Left lung (tissue), 10 donors: Measurements from ENCODE around the gene CDH4. TPM values are rescaled to one million over a fixed set of nuclear protein-coding genes. Genes with fewer than 3 reads are reported as not detected.

Experiments used
- ATAC-seq: fragments of 200-7000 bp; cut with Tn5 transposase; one replicate; pipeline ENCODE4 v1.9.1; 2020; ENCODE audit warnings: moderate library complexity
- DNase-seq, 4 donors: peaks; one replicate each; pipeline ENCODE4 v3.0.0-alpha.2; 2013 to 2020
- H3K27ac ChIP-seq, 2 donors: fragments of 200-600 bp; sonication (generic) in 1 of 2; one replicate each; pipeline versions ENCODE4 v1.5.0 to v1.8.0; 2020 to 2021
- H3K27me3 ChIP-seq, 2 donors: fragments of 200-600 bp; sonication (generic) in 1 of 2; one replicate each; pipeline versions ENCODE4 v1.5.0 to v1.8.0; 2020 to 2021
- H3K36me3 ChIP-seq, 2 donors: fragments of 200-600 bp; sonication (generic) in 1 of 2; one replicate each; pipeline versions ENCODE4 v1.5.0 to v1.8.0; 2020 to 2021
- H3K4me1 ChIP-seq, 2 donors: fragments of 200-600 bp; one replicate each; pipeline ENCODE4 v1.8.0; 2021
- H3K4me3 ChIP-seq, 2 donors: fragments of 200-600 bp; sonication (generic) in 1 of 2; one replicate each; pipeline versions ENCODE4 v1.5.0 to v1.8.0; 2020 to 2021; ENCODE audit warnings: mild to moderate bottlenecking in 1 of 2
- H3K9me3 ChIP-seq, 2 donors: fragments of 200-600 bp; sonication (generic) in 1 of 2; one replicate each; pipeline versions ENCODE4 v1.5.0 to v1.8.0; 2020 to 2021
- CTCF ChIP-seq, 2 donors: fragments of 200-600 bp; sonication (generic) in 1 of 2; IDR thresholded peaks; one replicate each; pipeline versions ENCODE4 v1.5.0 to v1.8.0; 2021; ENCODE audit warnings: antibody characterized with exemption in 2 of 2
- intact Hi-C, 2 donors: fragments of 100-400 bp; cut with DNase I; formaldehyde crosslinking; loops; one replicate each; pipeline versions ENCODE4 v1.11.2 to v1.14.2; 2022
- polyA plus RNA-seq, 6 donors: library from polyadenylated mRNA; unstranded; fragments of 120-200 nt; gene quantifications; one replicate each; pipeline ENCODE4 v1.2.1, GENCODE V29; 2013; ENCODE audit not compliant: insufficient read length in 6 of 6
- total RNA-seq, 2 donors: library from RNA; stranded (reverse); fragmentation: NEBNext Ultra II Directional; extraction: Animal tissue kit (Norgen Biotek cat#: 25700); gene quantifications; one replicate each; pipeline ENCODE4 v1.2.1, GENCODE V29; 2021
- donor health status: DM: no; HTN: yes; CAD: no.
- donor health status: DM: no; HTN: no; CAD: no.

CDH4 gene
- total and polyA plus RNA-seq, 8 donors, result 0.24 to 10.8 (median 5.1) TPM

- H3K4me1 ChIP-seq, result no peaks in the 10 kb centered on the region
- no peak for TF ChIP-seq CTCF (IDR thresholded peaks at IDR 0.05)
- H3K27me3 ChIP-seq, result peaks cover 0 to 55% of the 10 kb centered on the region in 2 donors
- H3K36me3 ChIP-seq, result no peaks in the 10 kb centered on the region
- ATAC-seq (no peak), DNase-seq (no peak)
- intact Hi-C loops, result no loop called here
- H3K4me3 ChIP-seq, result no peak overlapping the region
- no peak overlapping the region for H3K27ac ChIP-seq
- H3K9me3 ChIP-seq, result no peaks in the 10 kb centered on the region
These were observed 28.9 kb upstream of the CDH4 start for GRCh38 chr20:61223121-61223520.

- peaks cover 0 to 4% of the 10 kb centered on the region in 2 donors for H3K9me3 ChIP-seq
- ATAC-seq (no peak), DNase-seq (no peak)
- no peak for TF ChIP-seq CTCF (IDR thresholded peaks at IDR 0.05)
- H3K4me3 ChIP-seq, result no peak overlapping the region
- H3K27me3 ChIP-seq, result peaks cover 0 to 41% of the 10 kb centered on the region in 2 donors
- H3K36me3 ChIP-seq, result no peaks in the 10 kb centered on the region
- H3K4me1 ChIP-seq, result no peaks in the 10 kb centered on the region
- intact Hi-C loops, result no loop called here
- no peak overlapping the region for H3K27ac ChIP-seq
These were observed 21.9 kb upstream of the CDH4 start for GRCh38 chr20:61230166-61230565.

GRCh38 chr20:61233590-61233989, 18.5 kb upstream of the CDH4 start:
- Histone ChIP-seq H3K27ac (no peak overlapping the region), H3K9me3 (peaks cover 0 to 4% of the 10 kb centered on the region in 2 donors), H3K36me3 (no peaks in the 10 kb centered on the region), H3K4me1 (no peaks in the 10 kb centered on the region), H3K27me3 (peaks cover 0 to 29% of the 10 kb centered on the region in 2 donors), H3K4me3 (no peak overlapping the region)
- intact Hi-C loops, result no loop called here
- ATAC-seq (no peak), DNase-seq (no peak)
- no peak for TF ChIP-seq CTCF (IDR thresholded peaks at IDR 0.05)

GRCh38 chr20:61234224-61234890, 17.7 kb upstream of the CDH4 start:
- TF ChIP-seq CTCF (IDR thresholded peaks at IDR 0.05), result no peak
- Histone ChIP-seq H3K9me3 (peaks cover 0 to 4% of the 10 kb centered on the region in 2 donors), H3K4me1 (no peaks in the 10 kb centered on the region), H3K27me3 (peaks cover 0 to 27% of the 10 kb centered on the region in 2 donors), H3K4me3 (no peak overlapping the region), H3K36me3 (no peaks in the 10 kb centered on the region), H3K27ac (no peak overlapping the region)
- intact Hi-C loops, result no loop called here
- DNase-seq (no peak), ATAC-seq (no peak)

- Histone ChIP-seq H3K27me3 (peaks cover 0 to 35% of the 10 kb centered on the region in 2 donors), H3K9me3 (peaks cover 0 to 18% of the 10 kb centered on the region in 2 donors), H3K36me3 (no peaks in the 10 kb centered on the region), H3K27ac (no peak overlapping the region), H3K4me1 (no peaks in the 10 kb centered on the region), H3K4me3 (no peak overlapping the region)
- no peak for TF ChIP-seq CTCF (IDR thresholded peaks at IDR 0.05)
- intact Hi-C loops, result no loop called here
- DNase-seq (no peak), ATAC-seq (no peak)
These were observed 15.3 kb upstream of the CDH4 start for GRCh38 chr20:61236713-61237112.
